ENCODE measurements around the gene FNIP2. TPM values are rescaled to one million over a fixed set of nuclear protein-coding genes. Genes with fewer than 3 reads are reported as not detected.

The FNIP2 gene
- total and polyA plus RNA-seq, 10 of the 15 experiments (the other 5 are each of a cell fraction or from before 2014, with no cell fraction given) = 0.03 to 0.38 (median 0.15) TPM

DNA sequence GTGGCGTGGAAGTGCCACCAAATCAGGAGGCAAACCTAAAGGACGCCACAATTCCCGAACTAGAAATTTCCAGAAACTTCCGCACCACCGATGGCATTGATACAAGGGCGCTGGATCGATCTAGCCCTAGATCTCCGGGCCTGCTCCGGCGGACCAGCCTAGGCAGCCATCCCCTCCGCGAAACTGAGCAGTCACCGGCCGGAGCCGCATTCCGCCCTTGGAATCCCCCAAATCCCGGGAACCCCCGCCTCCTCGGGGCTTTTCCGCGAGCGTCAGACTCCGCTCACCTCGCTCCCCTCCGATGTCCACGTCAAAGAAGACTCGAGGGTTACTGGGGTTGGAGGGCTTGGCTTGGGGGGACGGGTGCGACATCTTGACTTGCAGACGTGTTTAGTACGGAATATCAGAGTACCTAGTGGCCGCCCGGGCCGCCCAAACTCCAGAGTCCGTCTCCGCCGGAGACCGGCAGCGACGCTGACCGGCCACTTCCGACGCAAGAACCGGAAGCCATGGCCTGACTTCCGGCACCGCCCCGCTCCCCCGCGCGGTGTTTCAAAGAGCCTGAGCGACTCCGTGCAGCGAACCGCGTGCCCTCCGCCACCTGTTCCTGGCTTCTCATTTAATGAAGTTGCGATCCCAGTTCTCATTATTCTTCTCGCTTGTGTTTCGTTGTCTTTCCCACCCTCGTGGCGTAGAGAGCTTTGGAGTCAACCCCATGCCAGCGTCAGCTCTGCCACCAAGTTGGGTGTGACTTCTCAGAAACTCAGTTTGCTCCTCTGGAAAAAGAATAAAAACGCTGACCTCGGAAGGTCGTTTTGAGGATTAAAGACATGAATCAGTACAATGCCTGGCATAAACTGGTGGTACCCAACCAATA is 45.7 kb upstream of the FNIP2 start, which contains the start of gene PPID (continued):
- TF ChIP-seq, protein P1, sequence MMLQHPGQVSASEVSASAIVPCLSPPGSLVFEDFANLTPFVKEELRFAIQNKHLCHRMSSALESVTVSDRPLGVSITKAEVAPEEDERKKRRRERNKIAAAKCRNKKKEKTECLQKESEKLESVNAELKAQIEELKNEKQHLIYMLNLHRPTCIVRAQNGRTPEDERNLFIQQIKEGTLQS (IDR thresholded peaks at IDR 0.05; ENCODE audit: borderline replicate concordance, extremely low read depth, low read depth, low read length) = no peak
- peak; percentile 97 for TF ChIP-seq PML (IDR thresholded peaks at IDR 0.05; ENCODE audit: low read length)
- TF ChIP-seq RCOR1 (conservative IDR thresholded peaks at IDR 0.05; ENCODE audit: low read depth, low read length) = 0 out of 2 replicates have a peak, but pooled peaks have one; percentile 19
- TF ChIP-seq, protein P2, sequence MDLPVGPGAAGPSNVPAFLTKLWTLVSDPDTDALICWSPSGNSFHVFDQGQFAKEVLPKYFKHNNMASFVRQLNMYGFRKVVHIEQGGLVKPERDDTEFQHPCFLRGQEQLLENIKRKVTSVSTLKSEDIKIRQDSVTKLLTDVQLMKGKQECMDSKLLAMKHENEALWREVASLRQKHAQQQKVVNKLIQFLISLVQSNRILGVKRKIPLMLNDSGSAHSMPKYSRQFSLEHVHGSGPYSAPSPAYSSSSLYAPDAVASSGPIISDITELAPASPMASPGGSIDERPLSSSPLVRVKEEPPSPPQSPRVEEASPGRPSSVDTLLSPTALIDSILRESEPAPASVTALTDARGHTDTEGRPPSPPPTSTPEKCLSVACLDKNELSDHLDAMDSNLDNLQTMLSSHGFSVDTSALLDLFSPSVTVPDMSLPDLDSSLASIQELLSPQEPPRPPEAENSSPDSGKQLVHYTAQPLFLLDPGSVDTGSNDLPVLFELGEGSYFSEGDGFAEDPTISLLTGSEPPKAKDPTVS (IDR thresholded peaks at IDR 0.05; ENCODE audit: low read depth, low read length) = peak; percentile 91
- peak; percentile 92 for TF ChIP-seq GATAD2B (conservative IDR thresholded peaks at IDR 0.05; ENCODE audit: low read depth)
- TF ChIP-seq DPF2 (IDR thresholded peaks at IDR 0.05) = peak; percentile 73
- TF ChIP-seq CREB1 (IDR thresholded peaks at IDR 0.05; ENCODE audit: low read depth) = peak; percentile 68
- peak; percentile 65 for TF ChIP-seq SREBF2 (IDR thresholded peaks at IDR 0.05; ENCODE audit: low read length)
- peak in 1 of 2 experiments; percentile 65; a peak in 2 of 4 replicates for TF ChIP-seq ETV6 (conservative IDR thresholded peaks at IDR 0.05 in 1 of 2, IDR thresholded peaks at IDR 0.05 in 1 of 2; ENCODE audit: borderline replicate concordance in 1 of 2, low read depth in 1 of 2)
- TF ChIP-seq, protein P3, sequence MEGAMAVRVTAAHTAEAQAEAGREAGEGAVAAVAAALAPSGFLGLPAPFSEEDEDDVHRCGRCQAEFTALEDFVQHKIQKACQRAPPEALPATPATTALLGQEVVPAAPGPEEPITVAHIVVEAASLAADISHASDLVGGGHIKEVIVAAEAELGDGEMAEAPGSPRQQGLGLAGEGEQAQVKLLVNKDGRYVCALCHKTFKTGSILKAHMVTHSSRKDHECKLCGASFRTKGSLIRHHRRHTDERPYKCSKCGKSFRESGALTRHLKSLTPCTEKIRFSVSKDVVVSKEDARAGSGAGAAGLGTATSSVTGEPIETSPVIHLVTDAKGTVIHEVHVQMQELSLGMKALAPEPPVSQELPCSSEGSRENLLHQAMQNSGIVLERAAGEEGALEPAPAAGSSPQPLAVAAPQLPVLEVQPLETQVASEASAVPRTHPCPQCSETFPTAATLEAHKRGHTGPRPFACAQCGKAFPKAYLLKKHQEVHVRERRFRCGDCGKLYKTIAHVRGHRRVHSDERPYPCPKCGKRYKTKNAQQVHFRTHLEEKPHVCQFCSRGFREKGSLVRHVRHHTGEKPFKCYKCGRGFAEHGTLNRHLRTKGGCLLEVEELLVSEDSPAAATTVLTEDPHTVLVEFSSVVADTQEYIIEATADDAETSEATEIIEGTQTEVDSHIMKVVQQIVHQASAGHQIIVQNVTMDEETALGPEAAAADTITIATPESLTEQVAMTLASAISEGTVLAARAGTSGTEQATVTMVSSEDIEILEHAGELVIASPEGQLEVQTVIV (IDR thresholded peaks at IDR 0.05; ENCODE audit: borderline replicate concordance, partially characterized antibody) = peak; percentile 56
- TF ChIP-seq, protein P4, sequence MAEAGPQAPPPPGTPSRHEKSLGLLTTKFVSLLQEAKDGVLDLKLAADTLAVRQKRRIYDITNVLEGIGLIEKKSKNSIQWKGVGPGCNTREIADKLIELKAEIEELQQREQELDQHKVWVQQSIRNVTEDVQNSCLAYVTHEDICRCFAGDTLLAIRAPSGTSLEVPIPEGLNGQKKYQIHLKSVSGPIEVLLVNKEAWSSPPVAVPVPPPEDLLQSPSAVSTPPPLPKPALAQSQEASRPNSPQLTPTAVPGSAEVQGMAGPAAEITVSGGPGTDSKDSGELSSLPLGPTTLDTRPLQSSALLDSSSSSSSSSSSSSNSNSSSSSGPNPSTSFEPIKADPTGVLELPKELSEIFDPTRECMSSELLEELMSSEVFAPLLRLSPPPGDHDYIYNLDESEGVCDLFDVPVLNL (IDR thresholded peaks at IDR 0.05; ENCODE audit: low read depth, low read length) = peak; percentile 93
- 0 out of 2 replicates have a peak, but pooled peaks have one; percentile 11 for TF ChIP-seq NFIC (IDR thresholded peaks at IDR 0.05; ENCODE audit: low read depth, low read length)
- peak; percentile 5; the same call in 1 of the 2 replicates for TF ChIP-seq SMC3 (IDR thresholded peaks at IDR 0.05; ENCODE audit: borderline replicate concordance, low read length)
- TF ChIP-seq, protein P5, sequence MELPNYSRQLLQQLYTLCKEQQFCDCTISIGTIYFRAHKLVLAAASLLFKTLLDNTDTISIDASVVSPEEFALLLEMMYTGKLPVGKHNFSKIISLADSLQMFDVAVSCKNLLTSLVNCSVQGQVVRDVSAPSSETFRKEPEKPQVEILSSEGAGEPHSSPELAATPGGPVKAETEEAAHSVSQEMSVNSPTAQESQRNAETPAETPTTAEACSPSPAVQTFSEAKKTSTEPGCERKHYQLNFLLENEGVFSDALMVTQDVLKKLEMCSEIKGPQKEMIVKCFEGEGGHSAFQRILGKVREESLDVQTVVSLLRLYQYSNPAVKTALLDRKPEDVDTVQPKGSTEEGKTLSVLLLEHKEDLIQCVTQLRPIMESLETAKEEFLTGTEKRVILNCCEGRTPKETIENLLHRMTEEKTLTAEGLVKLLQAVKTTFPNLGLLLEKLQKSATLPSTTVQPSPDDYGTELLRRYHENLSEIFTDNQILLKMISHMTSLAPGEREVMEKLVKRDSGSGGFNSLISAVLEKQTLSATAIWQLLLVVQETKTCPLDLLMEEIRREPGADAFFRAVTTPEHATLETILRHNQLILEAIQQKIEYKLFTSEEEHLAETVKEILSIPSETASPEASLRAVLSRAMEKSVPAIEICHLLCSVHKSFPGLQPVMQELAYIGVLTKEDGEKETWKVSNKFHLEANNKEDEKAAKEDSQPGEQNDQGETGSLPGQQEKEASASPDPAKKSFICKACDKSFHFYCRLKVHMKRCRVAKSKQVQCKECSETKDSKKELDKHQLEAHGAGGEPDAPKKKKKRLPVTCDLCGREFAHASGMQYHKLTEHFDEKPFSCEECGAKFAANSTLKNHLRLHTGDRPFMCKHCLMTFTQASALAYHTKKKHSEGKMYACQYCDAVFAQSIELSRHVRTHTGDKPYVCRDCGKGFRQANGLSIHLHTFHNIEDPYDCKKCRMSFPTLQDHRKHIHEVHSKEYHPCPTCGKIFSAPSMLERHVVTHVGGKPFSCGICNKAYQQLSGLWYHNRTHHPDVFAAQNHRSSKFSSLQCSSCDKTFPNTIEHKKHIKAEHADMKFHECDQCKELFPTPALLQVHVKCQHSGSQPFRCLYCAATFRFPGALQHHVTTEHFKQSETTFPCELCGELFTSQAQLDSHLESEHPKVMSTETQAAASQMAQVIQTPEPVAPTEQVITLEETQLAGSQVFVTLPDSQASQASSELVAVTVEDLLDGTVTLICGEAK (IDR thresholded peaks at IDR 0.05; ENCODE audit: borderline replicate concordance) = peak; percentile 96
- peak; percentile 76 for TF ChIP-seq YY1 (IDR thresholded peaks at IDR 0.05; ENCODE audit: low read depth, low read length)
- peak; percentile 91 for TF ChIP-seq IKZF1 (conservative IDR thresholded peaks at IDR 0.05)
- no peak; the same call in 1 of the 2 replicates for TF ChIP-seq STAT1 (conservative IDR thresholded peaks at IDR 0.05)
- no peak for TF ChIP-seq CHD4 (IDR thresholded peaks at IDR 0.05)
- TF ChIP-seq TCF3 (IDR thresholded peaks at IDR 0.05; ENCODE audit: borderline replicate concordance, insufficient read depth, low read depth, low read length) = peak; percentile 86; the same call in 1 of the 2 replicates
- TF ChIP-seq RBBP5 (conservative IDR thresholded peaks at IDR 0.05) = no peak

Data from GM12878 (cell line).